ENCODE measurements around the gene EIF3CL.
"Not testable (repeated sequence)": the region's sequence is repeated elsewhere in the genome, so short reads cannot be mapped to it uniquely, and the experiment has no call there.

EIF3CL gene

GRCh38 chr16:28403220-28404072 lies at the start of gene EIF3CL:
Gene EIF3CL (minus strand): TSS chr16:28403841. CDS start chr16:28403618, 223 bp downstream.
- not testable (repeated sequence) for DNase-seq

- DNase-seq, result not testable (repeated sequence)
These were observed 43.4 kb upstream of the EIF3CL start for GRCh38 chr16:28447081-28447480.

- not testable (repeated sequence) for DNase-seq
These were observed 42.7 kb upstream of the EIF3CL start for GRCh38 chr16:28446388-28446787.

- not testable (repeated sequence) for DNase-seq
These were observed 40.3 kb upstream of the EIF3CL start for GRCh38 chr16:28443943-28444342.

GRCh38 chr16:28438899-28439298 lies 35.3 kb upstream of the EIF3CL start:
- DNase-seq, result not testable (repeated sequence)

- not testable (repeated sequence) for DNase-seq
These were observed 31.7 kb upstream of the EIF3CL start for GRCh38 chr16:28435340-28435739.

GRCh38 chr16:28426060-28426680 lies 22.5 kb upstream of the EIF3CL start:
- not testable (repeated sequence) for DNase-seq

- DNase-seq, result not testable (repeated sequence)
These were observed 17.6 kb upstream of the EIF3CL start for GRCh38 chr16:28421071-28421750.

GRCh38 chr16:28417033-28417432 lies 13.4 kb upstream of the EIF3CL start:
- DNase-seq, result not testable (repeated sequence)

GRCh38 chr16:28414530-28414929 lies 10.9 kb upstream of the EIF3CL start:
- not testable (repeated sequence) for DNase-seq

GRCh38 chr16:28413585-28413984 lies 9.9 kb upstream of the EIF3CL start:
- not testable (repeated sequence) for DNase-seq

GRCh38 chr16:28392054-28392453 lies 11.6 kb downstream of the EIF3CL start:
- not testable (repeated sequence) for DNase-seq

GRCh38 chr16:28382177-28382867 lies 21.3 kb downstream of the EIF3CL start:
- not testable (repeated sequence) for DNase-seq

GRCh38 chr16:28377822-28378221 lies 25.8 kb downstream of the EIF3CL start:
- not testable (repeated sequence) for DNase-seq

GRCh38 chr16:28377108-28377625 lies 26.5 kb downstream of the EIF3CL start:
- DNase-seq, result not testable (repeated sequence)

- not testable (repeated sequence) for DNase-seq
These were observed 28.5 kb downstream of the EIF3CL start for GRCh38 chr16:28375115-28375514.

- DNase-seq, result not testable (repeated sequence)
These were observed 29.4 kb downstream of the EIF3CL start for GRCh38 chr16:28374281-28374680.

GRCh38 chr16:28367926-28368325 lies 35.7 kb downstream of the EIF3CL start:
- DNase-seq, result not testable (repeated sequence)

GRCh38 chr16:28364268-28365173 lies 39.1 kb downstream of the EIF3CL start:
- DNase-seq, result not testable (repeated sequence)

- DNase-seq, result not testable (repeated sequence)
These were observed 40.2 kb downstream of the EIF3CL start, which contains the start of gene NPIPB6 for GRCh38 chr16:28363408-28363807. Gene NPIPB6 (minus strand): TSS chr16:28363508. CDS start chr16:28362822, 686 bp downstream.

GRCh38 chr16:28362600-28362999 lies 41.0 kb downstream of the EIF3CL start:
- not testable (repeated sequence) for DNase-seq

Data from NCI-H1417 treated with DMSO at 0.1 percent for 48 hours (cell line).